HL-60/S4 treated with retinoic acid at 250 ng/mL for 4 days and 3 days (cell line): ENCODE data around the gene SEPHS2.
"Not testable (repeated sequence)": the region's sequence is repeated elsewhere in the genome, so short reads cannot be mapped to it uniquely, and the experiment has no call there.

Experiments used
- in situ Hi-C: fragments of 300-500 bp; cut with MboI; formaldehyde crosslinking; loops from 2 replicates; pipeline ENCODE4 v1.7.0; 2022; ENCODE audit warnings: low sequenced_read_pairs

Gene SEPHS2

GRCh38 chr16:30445408-30446202 lies at the start of gene SEPHS2:
TSS of gene SEPHS2 (minus strand) at chr16:30445874. CDS start at chr16:30445727, 147 bp downstream.
- in situ Hi-C loops, result no loop called here

GRCh38 chr16:30494709-30495108 lies 49.0 kb upstream of the SEPHS2 start:
- in situ Hi-C loops, result no loop called here

GRCh38 chr16:30493941-30494488 lies 48.3 kb upstream of the SEPHS2 start:
- in situ Hi-C loops, result no loop called here

GRCh38 chr16:30491744-30492308 lies 46.2 kb upstream of the SEPHS2 start:
- in situ Hi-C loops, result no loop called here

GRCh38 chr16:30491229-30491628 lies 45.6 kb upstream of the SEPHS2 start:
- in situ Hi-C loops, result no loop called here

- in situ Hi-C loops, result no loop called here
Measured at GRCh38 chr16:30490210-30490609, 44.5 kb upstream of the SEPHS2 start.

GRCh38 chr16:30488764-30489605 lies 43.3 kb upstream of the SEPHS2 start:
- in situ Hi-C loops, result no loop called here

GRCh38 chr16:30485818-30486436 lies 40.3 kb upstream of the SEPHS2 start:
- in situ Hi-C loops, result no loop called here

GRCh38 chr16:30484887-30485286 lies 39.2 kb upstream of the SEPHS2 start:
- in situ Hi-C loops, result no loop called here

GRCh38 chr16:30482366-30482765 lies 36.7 kb upstream of the SEPHS2 start:
- in situ Hi-C loops, result no loop called here

- in situ Hi-C loops, result no loop called here
Measured at GRCh38 chr16:30481381-30481780, 35.7 kb upstream of the SEPHS2 start.

- in situ Hi-C loops, result no loop called here
Measured at GRCh38 chr16:30478766-30479478, 33.2 kb upstream of the SEPHS2 start.

- in situ Hi-C loops, result not testable (repeated sequence)
Measured at GRCh38 chr16:30477773-30478172, 32.1 kb upstream of the SEPHS2 start.

GRCh38 chr16:30476991-30477390 lies 31.3 kb upstream of the SEPHS2 start:
- in situ Hi-C loops, result no loop called here

- in situ Hi-C loops, result no loop called here
Measured at GRCh38 chr16:30474684-30475083, 29.0 kb upstream of the SEPHS2 start.

GRCh38 chr16:30474074-30474452 lies 28.4 kb upstream of the SEPHS2 start:
- in situ Hi-C loops, result no loop called here

GRCh38 chr16:30473231-30474073 lies 27.8 kb upstream of the SEPHS2 start:
- in situ Hi-C loops, result no loop called here

- in situ Hi-C loops, result no loop called here
Measured at GRCh38 chr16:30472328-30472942, 26.8 kb upstream of the SEPHS2 start, which contains the start of gene ITGAL. TSS of gene ITGAL (plus strand) at chr16:30472742. CDS start at chr16:30472838, 96 bp downstream.

GRCh38 chr16:30470632-30470995 lies 24.9 kb upstream of the SEPHS2 start:
- in situ Hi-C loops, result no loop called here
